Uterus (tissue), 2 donors: ENCODE measurements around the gene PCDH1.

ENCODE experiments used
- CTCF ChIP-seq, 4 experiments: fragments of 200-600 bp in 2 of 4; fragments of 450-650 bp in 2 of 4; sonication (generic) in 2 of 4; IDR thresholded peaks; one replicate each; pipeline ENCODE4 v1.5.1; 2016 to 2019; ENCODE audit warnings: antibody characterized with exemption in 4 of 4, mild to moderate bottlenecking in 2 of 4, moderate library complexity in 1 of 4
- POLR2A ChIP-seq, 2 donors: fragments of 450-650 bp; IDR thresholded peaks; one replicate each; pipeline ENCODE4 v1.6.1; 2016; ENCODE audit warnings: antibody characterized with exemption in 2 of 2, mild to moderate bottlenecking in 1 of 2, moderate library complexity in 1 of 2

GRCh38 chr5:141821430-141821925, 56.7 kb downstream of the PCDH1 start:
- TF ChIP-seq POLR2A (IDR thresholded peaks at IDR 0.05) (no peak), CTCF (IDR thresholded peaks at IDR 0.05) (no peak)
